ENCODE measurements around the gene FOXK1.

FOXK1 gene

GRCh38 chr7:4745971-4746919 lies 64.2 kb downstream of the FOXK1 start:
- peak; percentile 51 for DNase-seq

DNA sequence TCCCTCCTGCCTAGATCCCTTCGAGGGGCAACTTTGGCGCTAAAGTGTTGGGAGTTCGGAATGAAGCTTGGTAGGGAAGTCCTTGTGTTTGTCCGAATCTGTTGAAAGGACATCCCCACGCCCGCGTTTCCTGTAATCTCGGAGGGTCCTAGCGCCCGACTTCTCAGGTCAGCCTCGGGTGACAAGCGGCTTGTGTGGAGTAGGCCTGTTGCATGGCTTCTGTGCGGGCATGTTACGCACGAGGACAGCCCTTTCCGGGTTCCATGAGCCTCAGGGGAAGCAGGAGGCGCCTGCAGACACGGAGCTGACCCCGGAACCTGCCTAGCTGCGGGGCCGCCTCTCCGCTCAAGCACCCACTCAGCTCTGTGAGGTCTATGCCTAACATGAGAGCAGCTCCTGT lies 64.9 kb downstream of the FOXK1 start:
- DNase-seq = no peak

DNA sequence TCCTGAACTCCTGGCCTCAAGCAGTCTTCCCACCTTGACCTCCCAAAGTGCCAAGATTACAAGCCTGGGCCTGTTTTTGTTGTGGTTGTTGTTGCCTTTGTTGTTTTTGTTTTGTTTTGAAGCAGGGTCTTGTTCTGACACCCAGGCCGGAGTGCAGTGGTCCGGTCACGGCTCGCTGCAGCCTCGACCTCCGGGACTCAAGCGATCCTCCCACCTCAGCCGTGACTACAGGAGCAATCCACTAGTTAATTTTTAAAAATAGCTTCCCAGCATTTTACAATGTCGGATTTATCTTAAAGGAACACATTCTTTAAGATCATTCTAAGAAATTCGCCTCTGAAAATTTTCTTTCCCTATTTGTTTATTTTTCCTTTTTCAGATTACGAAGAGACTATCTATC lies 65.7 kb downstream of the FOXK1 start:
- DNase-seq = no peak

GRCh38 chr7:4748231-4748681 lies 66.2 kb downstream of the FOXK1 start:
- no peak for DNase-seq

DNA sequence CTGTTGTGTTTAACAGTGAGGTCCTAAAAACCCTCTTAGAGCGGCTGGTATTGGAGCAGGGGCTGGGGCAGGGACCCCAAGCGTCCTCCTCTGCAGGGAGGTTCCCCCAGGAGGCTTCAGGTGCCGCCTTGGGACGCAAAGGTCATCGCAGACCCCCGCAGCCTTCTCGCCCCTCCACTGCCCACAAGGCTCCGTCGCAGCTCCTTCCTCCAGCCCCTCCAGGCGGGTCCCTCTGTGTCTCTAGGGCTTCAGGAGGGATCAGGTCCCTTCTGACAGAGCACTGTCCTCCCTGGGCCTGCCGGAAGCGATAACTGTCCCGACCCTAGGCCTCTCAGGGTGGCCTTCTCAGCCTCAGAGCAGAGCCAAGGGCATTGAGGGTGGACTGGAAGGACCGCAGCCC lies 67.3 kb downstream of the FOXK1 start:
- no peak for DNase-seq

GRCh38 chr7:4749798-4750197 lies 67.7 kb downstream of the FOXK1 start:
- DNase-seq = no peak

GRCh38 chr7:4751398-4751947 lies 69.4 kb downstream of the FOXK1 start:
- DNase-seq = no peak

GRCh38 chr7:4753598-4754432 lies 71.7 kb downstream of the FOXK1 start:
- DNase-seq = peak; percentile 78

DNA sequence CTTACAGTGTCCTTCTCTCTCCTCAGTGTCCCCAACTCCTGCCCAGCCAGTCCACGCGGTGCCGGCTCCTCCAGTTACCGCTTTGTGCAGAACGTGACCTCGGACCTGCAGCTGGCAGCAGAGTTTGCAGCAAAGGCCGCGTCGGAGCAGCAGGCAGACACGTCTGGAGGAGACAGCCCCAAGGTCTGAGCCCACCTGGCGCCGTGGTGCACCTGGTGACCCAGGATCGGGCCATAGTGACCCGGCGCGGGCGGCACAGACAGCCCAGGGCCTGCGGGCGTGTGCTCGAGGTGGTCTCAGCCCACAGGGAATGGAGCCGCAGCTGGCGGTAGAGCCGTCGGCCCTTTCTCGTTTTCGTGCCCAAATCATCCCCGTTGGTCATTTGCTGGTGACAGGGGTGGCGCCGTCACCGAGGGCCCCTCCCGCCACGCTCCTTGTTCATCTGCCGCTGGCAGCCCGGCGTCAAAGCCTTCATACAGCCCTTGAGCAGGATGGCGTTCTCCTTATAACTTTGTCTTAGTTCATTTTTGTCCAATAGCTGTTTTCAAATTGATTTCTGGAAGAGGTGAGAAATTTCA lies 72.4 kb downstream of the FOXK1 start:
- DNase-seq = no peak

DNA sequence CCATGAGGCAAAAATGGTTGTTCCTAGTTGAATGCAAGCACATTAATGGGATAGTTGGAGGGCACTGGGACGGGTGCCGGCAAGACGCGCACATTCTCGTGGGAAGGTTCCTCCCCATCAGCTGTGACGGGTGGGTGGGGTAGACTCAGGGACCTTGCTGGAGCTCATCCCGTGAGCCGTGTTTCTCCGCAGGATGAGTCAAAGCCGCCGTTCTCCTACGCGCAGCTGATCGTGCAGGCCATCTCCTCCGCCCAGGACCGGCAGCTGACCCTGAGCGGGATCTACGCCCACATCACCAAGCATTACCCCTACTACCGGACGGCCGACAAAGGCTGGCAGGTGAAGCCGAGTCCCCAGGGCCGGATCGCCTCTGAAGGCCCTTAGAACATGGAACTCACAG lies 73.0 kb downstream of the FOXK1 start:
- DNase-seq = no peak

- DNase-seq = no peak
Observed at GRCh38 chr7:4758111-4758510, 76.0 kb downstream of the FOXK1 start.

- DNase-seq = no peak
Observed at GRCh38 chr7:4758791-4759190, 76.7 kb downstream of the FOXK1 start.

- DNase-seq = no peak
Observed at GRCh38 chr7:4759211-4759610, 77.1 kb downstream of the FOXK1 start.

DNA sequence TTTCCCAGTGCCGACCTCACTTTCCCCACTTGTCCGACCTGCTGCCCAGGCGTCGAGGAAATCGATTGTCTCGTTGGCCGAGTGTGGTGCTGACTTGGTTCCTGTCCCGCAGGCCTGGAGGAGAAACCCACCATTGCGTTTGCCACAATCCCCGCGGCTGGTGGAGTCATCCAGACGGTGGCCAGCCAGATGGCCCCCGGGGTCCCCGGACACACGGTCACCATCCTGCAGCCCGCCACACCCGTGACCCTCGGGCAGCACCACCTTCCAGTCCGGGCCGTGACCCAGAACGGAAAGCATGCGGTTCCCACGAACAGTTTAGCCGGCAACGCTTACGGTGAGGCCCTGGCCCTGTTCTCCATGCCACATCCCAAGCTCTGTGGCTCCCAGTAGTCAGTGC lies 78.9 kb downstream of the FOXK1 start:
- DNase-seq = no peak

DNA sequence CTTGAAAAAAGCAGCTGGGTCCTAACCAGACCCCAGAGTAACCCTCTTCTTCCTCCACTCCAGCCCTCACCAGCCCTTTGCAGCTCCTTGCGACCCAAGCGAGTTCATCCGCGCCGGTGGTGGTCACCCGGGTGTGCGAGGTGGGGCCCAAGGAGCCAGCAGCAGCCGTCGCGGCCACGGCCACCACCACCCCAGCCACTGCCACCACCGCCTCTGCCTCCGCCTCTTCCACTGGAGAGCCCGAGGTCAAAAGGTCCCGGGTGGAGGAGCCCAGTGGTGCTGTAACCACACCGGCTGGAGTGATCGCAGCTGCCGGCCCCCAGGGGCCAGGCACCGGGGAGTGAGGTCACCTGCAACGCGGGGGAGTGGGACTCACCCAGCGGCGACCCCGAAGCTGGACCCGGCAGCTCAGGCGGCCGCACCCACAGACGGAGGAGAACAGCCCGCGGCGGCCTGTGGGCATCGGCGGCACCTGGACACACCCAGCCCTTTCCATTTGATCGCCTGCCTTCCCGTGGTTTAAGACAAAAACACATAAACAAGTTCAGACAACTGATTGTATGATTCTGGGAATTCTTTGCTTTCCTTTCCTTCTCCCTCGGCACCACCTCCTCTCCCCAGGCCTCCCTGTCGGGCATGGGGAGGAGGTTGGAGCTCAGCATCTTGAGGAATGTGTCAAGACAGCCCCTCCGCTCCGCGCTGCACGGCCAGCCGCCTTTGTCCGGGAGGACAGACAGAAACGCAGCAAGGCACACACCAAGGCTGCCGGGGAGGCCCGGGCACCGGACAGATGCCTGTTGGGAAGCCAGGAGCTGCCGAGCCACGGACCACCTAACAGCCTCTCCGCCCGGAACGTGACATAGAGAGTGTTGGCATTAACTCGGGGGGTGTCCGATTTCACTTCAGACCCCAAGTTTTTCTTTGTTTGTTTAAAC lies 80.3 kb downstream of the FOXK1 start:
- DNase-seq = no peak

- no peak for DNase-seq
Observed at GRCh38 chr7:4763091-4763793, 81.1 kb downstream of the FOXK1 start.

GRCh38 chr7:4763794-4764185 lies 81.7 kb downstream of the FOXK1 start:
- DNase-seq = no peak

GRCh38 chr7:4764402-4765007 lies 82.4 kb downstream of the FOXK1 start:
- DNase-seq = no peak

DNA sequence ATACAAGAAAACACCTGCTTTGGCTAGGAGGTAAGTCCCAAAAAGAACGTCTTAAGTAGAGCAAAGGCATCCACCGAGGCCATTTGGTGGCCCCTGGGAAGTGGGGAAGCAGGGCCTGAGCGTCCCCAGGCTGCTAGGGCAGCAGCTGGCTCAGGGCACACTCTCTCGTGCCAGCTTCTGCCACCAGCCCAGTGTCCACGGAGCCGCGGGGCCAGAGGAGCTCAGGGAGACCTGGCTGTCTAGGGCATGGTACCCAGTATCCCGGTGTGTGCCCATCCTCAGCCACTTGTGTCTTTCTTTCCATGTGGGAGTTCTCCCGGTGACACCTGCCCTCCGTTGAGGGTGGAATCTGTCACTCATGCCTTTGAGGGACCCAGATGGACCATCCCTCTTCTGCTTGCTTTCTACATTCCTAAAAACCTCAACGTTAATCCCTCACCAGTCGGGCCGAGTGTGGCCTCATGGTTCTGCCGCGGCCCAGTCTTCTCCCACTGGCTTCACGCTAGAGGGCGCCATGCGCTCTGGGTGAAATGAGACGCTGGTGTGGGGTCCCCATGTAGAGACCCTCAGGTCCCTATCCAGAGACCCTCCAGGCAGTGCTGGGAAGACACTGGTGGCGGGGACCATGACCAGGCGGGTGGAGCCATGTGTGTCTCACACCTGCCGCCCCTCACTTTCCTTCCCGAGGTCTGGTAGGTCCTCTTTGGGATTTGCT lies 83.8 kb downstream of the FOXK1 start:
- no peak for DNase-seq
